SKM-1 treated with dmso at 0.1 percent for 144 hours (cell line): ENCODE measurements around the gene PGS1.

Experiments used
- DNase-seq: peaks from one replicate; lab custom pipeline; 2025; ENCODE audit not compliant: unreplicated experiment; lab: John Stamatoyannopoulos, UW

Gene PGS1

DNA sequence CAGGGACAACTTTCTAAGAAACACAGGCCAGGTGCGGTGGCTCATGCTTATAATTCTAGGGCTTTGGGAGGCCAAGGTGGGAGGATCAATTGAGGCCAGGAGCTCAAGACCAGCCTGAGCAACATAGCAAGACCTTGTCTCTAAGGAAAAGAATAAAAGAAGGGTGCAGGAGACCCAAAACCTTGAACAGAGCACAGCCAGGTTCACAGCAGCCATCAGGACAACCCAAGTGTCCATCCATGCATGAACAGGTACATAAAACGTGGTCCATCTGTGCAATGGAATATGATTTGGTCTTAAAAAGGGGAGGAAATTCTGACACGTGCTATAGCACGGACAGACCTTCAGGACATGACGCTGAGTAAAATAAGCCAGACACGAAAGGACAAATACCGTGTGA, 91.0 kb downstream of the PGS1 start:
- no peak for DNase-seq

DNA sequence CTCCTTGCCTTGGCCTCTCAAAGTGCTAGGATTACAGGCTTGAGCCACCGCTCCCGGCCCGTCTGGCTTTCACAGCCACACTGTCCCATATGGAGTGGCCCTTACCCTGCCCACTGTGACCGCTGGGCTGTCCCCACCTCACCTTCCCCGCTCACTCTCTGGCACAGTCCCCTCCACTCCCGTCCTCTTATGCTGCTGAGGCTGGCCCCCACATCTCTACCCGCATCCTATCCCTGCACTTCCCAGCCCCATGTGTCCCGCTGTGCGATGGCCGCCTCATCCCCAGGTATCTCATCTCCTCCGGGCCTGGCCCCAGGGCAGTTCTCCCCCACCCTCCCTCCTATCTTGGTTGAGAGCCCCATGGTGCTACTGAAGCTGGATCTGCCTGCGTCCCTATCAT, 93.2 kb downstream of the PGS1 start:
- DNase-seq: no peak

DNA sequence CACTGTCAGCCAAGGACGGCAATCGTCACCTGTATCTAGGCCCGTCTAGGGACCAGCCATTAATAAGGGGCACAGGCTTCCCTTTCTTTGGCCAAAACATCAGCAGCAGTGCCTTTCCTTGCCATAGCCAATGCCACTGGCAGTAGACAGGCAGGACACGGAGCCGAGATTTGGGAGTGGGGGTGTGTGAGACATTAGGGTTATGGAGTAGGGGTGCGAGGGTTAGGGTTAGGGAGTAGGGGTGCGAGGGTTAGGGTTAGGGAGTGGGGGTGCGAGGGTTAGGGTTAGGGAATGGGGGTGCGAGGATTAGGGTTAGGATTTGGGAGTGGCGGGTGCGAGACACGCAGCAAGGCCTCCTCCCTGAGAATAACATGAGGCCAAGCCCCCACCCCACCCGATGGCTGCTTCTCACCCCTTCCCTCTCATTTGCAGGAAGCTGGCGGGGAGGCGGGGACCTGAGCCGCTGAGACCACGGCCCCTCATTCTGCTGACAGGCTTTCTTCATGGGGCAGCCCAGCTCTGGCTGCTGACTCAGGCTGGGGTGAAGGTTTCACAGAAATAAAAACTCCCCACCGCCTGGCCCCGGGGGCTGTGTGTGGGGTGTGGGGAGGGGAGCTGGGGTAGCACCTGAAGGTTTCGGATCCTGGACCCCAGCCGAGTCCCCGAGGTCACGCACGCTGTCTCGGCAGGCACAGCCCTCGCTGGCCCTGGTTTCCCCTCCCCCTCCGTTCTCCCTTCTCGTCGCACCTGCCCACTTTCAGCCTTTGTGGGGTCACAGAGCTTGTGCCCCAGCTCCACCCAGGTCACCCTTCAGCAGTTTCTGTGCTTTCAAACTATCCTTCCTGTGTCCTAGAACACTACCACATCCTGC, 93.8 kb downstream of the PGS1 start:
- DNase-seq: no peak

DNA sequence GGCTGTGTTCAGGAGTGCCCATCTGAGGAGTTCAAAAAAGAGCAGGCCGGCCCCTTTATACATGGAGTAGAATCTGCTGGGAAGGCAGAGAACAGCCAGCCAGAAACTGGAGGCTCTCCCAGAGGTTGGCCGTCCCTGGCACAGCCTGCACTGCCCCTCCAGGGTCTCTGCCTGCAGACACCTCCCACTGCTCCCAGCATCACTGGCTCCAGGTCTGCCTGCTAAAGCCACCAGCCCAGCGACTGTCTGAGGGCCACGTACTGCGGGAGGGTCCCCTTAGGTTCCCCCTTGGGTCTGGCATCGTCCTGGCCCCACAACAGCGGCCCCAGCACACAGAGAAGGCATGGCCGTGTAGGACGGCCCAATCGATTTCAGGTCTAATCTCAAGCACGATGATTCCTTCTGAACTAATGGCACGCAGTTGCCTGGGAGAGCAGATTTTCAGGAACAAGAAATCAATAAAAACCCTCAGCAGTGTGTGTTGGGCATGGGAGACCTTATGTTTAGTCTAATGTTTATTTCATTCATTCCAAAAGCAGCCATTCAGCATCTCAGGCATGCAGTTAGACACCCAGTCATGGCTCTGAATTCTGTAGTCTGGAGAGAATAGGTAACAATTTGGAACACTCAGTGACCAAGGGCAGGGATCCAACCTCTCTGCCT, 95.6 kb downstream of the PGS1 start:
- DNase-seq: no peak
